ENCODE data around the gene SRGAP1.

SRGAP1 gene

DNA sequence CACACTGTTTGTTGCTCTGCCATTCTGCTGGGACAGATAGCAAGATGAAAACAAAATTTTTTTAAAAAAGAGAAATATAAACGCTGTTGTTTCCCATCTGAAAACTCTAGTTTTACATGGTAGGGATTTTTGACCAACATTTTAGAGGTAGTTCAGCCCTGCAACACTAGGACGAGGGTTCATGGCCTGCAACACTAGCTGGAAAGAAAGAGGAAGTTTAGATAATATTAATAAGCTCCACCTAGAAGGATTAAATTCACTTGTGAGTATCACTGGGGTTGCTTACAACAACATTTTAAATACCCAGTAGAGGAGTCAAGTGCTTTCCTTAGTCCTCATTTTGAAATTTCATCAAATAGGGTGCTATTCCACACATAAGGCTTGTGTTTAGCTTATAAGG is 68.2 kb downstream of the SRGAP1 start:
- Histone ChIP-seq H3K36me3 (replicated peaks) (no peaks in the 10 kb centered on the region), H3K27ac (no peak overlapping the region), H3K27me3 (replicated peaks) (no peaks in the 10 kb centered on the region), H3K4me3 (ENCODE audit: low read depth, low read length) (no peak overlapping the region)
- TF ChIP-seq, protein P1, sequence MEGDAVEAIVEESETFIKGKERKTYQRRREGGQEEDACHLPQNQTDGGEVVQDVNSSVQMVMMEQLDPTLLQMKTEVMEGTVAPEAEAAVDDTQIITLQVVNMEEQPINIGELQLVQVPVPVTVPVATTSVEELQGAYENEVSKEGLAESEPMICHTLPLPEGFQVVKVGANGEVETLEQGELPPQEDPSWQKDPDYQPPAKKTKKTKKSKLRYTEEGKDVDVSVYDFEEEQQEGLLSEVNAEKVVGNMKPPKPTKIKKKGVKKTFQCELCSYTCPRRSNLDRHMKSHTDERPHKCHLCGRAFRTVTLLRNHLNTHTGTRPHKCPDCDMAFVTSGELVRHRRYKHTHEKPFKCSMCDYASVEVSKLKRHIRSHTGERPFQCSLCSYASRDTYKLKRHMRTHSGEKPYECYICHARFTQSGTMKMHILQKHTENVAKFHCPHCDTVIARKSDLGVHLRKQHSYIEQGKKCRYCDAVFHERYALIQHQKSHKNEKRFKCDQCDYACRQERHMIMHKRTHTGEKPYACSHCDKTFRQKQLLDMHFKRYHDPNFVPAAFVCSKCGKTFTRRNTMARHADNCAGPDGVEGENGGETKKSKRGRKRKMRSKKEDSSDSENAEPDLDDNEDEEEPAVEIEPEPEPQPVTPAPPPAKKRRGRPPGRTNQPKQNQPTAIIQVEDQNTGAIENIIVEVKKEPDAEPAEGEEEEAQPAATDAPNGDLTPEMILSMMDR (IDR thresholded peaks at IDR 0.05; ENCODE audit: low read depth, low read length, missing control alignments), result no peak
- in situ Hi-C loops (cut with HindIII; ENCODE audit: low pct_ligation_motif_present, low sequenced_read_pairs), result no loop called here
- no peak for DNase-seq

DNA sequence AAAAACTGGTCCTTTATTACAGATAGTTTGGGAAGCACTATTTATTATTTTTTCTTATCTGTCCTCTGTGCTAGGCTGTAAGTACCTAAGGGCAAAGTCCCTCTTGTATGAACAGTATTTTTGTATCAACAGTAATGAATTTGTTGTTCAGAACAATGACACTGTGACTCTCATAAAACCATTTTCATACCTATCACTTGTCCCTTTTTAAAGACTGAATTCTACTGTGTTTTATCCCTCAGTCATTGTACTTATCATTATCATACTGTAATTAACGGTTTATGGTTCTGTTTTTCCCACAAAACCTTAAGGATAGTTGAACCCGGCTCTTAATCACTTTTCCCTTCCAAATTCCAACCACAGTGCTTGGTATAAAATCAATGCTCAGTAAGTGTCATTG is 69.4 kb downstream of the SRGAP1 start:
- H3K4me3 ChIP-seq (ENCODE audit: low read depth, low read length), result no peak overlapping the region
- no peak for DNase-seq
- H3K36me3 ChIP-seq (replicated peaks), result no peaks in the 10 kb centered on the region
- H3K27ac ChIP-seq, result no peak overlapping the region
- in situ Hi-C loops (cut with HindIII; ENCODE audit: low pct_ligation_motif_present, low sequenced_read_pairs), result no loop called here
- TF ChIP-seq, protein P1 (IDR thresholded peaks at IDR 0.05; ENCODE audit: low read depth, low read length, missing control alignments), result no peak
- no peaks in the 10 kb centered on the region for H3K27me3 ChIP-seq (replicated peaks)

DNA sequence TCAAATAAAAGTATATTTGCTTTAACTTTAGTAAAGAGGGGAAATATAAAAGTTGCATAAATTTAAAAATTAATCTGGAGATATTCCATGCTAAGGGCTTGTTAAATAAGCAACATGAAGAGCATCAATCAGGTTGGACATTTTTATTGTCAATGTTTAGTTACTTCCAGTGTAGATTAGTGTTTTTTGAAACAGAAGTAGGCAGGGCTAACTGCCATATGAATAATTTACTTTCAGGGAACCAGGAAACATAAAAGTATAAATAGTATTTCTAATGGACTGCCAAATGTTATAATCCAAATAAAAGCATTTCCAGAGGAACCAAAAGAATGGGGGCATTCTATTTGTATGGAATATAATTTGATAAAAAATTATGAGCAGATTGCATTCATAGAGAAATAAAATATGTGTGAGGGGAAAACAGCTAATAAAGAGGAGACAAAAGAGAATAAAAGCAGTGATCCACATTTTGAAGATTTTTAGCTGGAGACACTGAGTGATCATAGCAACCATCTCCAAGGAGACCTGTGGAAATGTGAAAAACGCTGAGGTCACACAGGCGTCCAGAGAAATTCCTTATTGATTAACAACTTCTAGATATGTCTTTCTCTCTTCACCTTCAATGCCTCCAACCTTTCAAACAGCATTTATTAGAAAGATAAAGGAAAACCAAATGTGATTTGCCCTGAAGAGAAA is 70.8 kb downstream of the SRGAP1 start:
- H3K27ac ChIP-seq, result peak overlapping the region; percentile 98
- H3K27me3 ChIP-seq (replicated peaks), result no peaks in the 10 kb centered on the region
- no peaks in the 10 kb centered on the region for H3K36me3 ChIP-seq (replicated peaks)
- in situ Hi-C loops (cut with HindIII; ENCODE audit: low pct_ligation_motif_present, low sequenced_read_pairs), result no loop called here
- TF ChIP-seq, protein P1 (IDR thresholded peaks at IDR 0.05; ENCODE audit: low read depth, low read length, missing control alignments), result no peak
- DNase-seq, result peak; percentile 84
- H3K4me3 ChIP-seq (ENCODE audit: low read depth, low read length), result no peak overlapping the region

DNA sequence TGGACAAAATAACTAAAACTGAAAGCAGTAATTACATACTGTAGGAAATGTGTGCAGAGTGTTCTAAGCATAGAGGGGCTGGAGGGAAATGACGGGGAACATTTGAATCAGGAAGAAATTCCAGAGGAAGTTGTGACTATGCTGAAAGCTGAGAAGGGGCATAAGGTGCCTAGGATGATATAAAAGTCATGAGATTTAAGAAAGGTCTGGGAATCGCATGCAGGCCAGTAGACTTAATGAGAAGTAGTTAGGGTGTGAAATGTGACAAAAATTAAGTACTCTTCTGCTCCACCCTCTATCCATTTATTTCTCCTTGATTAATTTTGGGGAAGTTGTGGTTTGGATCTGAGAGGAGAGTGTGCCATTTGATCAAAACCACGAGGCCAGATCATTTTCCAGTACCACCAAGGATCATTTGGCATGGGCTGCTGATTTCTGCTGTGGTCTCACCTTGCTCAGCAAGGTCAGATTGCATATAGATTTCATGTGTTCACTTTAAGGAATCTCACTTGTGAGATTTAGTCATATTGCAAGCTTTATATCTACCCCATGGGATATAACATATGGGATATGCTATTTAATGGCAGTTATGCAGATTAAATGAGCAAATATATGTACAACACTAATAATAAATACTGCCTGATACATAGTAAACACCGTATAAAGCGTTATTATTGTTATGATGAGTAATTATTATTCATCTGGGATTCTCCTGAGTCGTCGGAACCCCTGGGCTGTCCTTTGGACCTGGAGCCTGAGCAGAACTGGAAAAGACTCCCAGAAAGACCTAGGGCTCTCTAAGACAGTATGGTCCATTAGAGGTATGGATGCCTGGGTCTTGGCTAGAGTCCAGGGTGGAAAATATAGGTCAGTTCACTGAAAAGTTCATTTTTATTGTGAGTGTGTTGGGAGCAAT is 72.3 kb downstream of the SRGAP1 start:
- H3K27ac ChIP-seq, result peak overlapping the region; percentile 98
- DNase-seq, result peak; percentile 41
- H3K27me3 ChIP-seq (replicated peaks), result no peaks in the 10 kb centered on the region
- no peak overlapping the region for H3K4me3 ChIP-seq (ENCODE audit: low read depth, low read length)
- no peaks in the 10 kb centered on the region for H3K36me3 ChIP-seq (replicated peaks)
- in situ Hi-C loops (cut with HindIII; ENCODE audit: low pct_ligation_motif_present, low sequenced_read_pairs), result no loop called here
- TF ChIP-seq, protein P1 (IDR thresholded peaks at IDR 0.05; ENCODE audit: low read depth, low read length, missing control alignments), result no peak

DNA sequence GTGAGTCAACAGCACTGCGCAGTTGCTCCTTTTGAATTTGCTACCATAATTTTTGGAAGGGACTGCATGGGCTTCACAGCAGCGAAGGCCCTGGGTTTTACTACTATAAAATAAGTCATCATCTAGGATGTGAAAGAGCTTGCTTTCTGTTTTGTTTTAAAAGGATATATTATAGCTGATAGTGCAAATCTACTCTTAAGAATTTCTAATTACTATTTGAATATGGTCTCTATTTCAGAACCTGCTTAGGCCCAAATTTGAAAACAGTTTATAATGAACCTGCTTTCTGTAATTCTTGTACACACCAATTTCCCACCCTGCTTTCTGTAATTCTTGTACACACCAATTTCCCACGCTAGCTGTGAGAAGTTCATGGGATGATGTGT is 73.0 kb downstream of the SRGAP1 start:
- no peak overlapping the region for H3K4me3 ChIP-seq (ENCODE audit: low read depth, low read length)

More for the DNA sequence above, 73.0 kb downstream of the SRGAP1 start:
- TF ChIP-seq, protein P1 (IDR thresholded peaks at IDR 0.05; ENCODE audit: low read depth, low read length, missing control alignments), result no peak
- in situ Hi-C loops (cut with HindIII; ENCODE audit: low pct_ligation_motif_present, low sequenced_read_pairs), result no loop called here
- H3K36me3 ChIP-seq (replicated peaks), result no peaks in the 10 kb centered on the region
- H3K27me3 ChIP-seq (replicated peaks), result no peaks in the 10 kb centered on the region
- DNase-seq, result no peak
- peak overlapping the region; percentile 98 for H3K27ac ChIP-seq
